Brain pericyte (primary cell): ENCODE measurements around the gene MOK.
"Not testable (repeated sequence)": the region's sequence is repeated elsewhere in the genome, so short reads cannot be mapped to it uniquely, and the experiment has no call there.

Experiments used
- DNase-seq: peaks from one replicate; pipeline ENCODE4 v3.0.0-alpha.2; 2012; ENCODE audit warnings: low read depth, low spot score

The MOK gene

DNA sequence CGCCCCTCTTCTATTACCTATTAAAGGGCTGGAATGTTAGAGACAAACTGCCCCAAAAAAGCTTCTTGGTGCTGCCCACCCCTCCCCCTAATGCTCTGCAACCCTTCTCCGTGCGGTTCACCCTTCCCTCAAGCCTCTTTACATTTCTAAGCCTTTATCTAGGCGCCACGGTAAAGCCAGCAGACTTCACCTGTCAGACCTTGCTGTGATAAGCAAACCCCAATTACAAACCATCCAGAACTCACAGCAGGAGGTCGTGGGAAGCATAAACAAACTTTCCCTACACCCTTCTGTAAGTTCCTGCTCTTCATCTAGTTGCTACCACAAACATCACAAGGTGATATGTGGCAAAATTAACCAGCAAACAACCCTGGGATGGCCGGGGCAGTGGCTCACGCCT lies 56.8 kb downstream of the MOK start:
- DNase-seq = no peak

DNA sequence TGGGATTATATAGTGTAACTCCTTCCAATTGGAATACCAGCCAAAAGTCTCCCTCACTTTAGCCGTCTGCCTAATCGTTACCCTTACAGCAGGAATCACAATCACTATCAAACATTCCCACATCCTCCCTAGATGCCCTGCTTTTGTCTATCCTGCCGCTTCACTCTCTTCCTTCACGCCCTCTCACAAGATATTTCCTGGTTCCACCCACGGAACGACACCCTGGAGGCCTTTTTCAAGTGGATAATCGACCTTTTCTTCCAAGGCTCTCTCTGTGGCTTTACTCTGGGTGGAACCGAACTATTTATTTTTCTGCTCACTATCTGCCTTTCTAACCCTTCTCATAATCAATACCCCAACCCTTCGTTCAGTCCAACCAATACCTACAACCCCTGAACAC lies 58.9 kb downstream of the MOK start:
- DNase-seq = no peak

DNA sequence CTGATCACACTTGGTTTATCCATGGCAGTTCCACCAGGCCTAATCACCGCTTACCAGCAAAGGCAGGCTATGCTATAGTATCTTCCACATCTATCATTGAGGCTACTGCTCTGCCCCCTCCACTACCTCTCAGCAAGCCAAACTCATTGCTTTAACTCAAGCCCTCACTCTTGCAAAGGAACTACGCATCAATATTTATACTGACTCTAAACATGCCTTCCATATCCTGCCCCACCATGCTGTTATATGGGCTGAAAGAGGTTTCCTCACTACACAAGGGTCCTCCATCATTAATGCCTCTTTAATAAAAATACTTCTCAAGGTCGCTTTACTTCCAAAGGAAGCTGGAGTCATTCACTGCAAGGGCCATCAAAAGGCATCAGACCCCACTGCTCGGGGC lies 61.2 kb downstream of the MOK start:
- DNase-seq = not testable (repeated sequence)

DNA sequence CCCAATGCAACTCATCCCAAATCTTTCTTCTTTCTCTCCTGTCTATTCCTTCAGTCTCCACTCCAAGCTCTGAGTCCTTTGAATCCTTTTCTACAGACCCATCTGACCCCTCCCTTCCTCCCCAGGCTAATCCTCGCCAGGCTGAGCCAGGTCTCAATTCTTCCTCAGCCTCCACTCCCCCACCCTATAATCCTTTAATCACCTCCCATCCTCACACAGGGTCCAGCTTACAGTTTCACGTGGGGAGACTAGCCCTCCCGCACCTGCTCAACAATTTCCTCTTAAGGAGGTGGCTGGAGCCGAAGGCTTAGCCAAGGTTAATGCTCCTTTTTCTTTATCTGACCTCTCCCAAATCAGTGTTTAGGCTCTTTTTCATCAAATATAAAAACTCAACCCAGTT lies 63.8 kb downstream of the MOK start:
- no peak for DNase-seq

GRCh38 chr14:102240481-102240880 lies 64.5 kb downstream of the MOK start:
- DNase-seq = not testable (repeated sequence)

DNA sequence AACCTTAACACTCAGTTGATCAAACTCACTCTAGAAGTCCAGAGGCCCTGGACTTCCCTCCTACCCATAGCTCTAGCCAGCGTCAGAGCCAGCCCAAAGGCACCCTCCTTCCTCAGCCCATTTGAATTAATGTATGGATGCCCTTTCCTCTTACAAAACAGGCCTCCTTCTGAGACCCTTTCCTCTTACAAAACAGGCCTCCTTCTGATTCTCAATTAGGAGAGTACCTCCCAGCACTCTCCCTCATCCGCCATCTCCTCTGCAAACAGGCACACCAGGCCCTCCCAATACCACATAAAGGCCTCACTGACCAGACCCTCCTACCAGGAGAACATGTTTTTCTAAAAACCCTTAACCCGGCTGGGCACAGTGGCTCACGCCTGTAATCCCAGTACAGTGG lies 65.7 kb downstream of the MOK start:
- no peak for DNase-seq

DNA sequence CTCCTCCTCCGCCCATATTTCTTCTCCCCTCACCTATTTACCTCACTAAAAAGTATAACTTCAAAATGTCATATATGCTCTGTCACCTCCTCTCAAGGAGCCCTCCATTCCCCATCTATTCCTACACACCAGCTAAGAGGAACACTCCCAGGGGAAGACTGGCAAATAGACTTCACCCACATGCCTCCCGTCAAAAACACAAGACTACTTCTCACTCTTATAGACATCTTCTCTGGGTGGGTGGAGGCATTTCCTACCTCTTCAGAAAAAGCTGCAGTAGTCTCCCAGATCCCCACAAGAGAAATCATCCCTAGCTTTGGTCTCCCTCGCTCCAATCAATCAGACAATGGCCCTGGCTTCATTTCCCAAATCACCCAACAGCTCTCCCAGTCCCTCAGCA lies 66.2 kb downstream of the MOK start:
- no peak for DNase-seq

GRCh38 chr14:102238131-102238530 lies 66.8 kb downstream of the MOK start:
- DNase-seq = no peak

DNA sequence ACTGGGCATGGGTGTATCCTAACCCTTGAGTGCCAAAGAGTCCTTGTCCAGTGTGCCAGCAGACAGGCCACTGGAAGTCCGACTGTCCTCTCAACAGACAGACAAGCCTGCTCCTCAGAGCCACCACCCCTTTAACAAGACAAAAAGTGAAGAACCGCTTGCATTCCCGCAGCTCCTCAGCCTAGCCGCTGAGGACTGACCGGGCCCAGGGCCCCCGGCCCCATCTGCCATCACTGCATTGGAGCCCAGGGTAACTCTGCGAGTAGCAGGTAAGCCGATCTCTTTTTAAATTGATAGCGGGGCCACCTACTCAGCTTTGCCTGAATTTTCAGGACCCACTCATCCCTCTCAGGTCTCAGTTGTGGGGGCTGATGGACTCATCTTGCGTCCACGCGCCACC lies 68.9 kb downstream of the MOK start:
- no peak for DNase-seq

GRCh38 chr14:102235275-102235897 lies 69.6 kb downstream of the MOK start:
- DNase-seq = peak; percentile 36

DNA sequence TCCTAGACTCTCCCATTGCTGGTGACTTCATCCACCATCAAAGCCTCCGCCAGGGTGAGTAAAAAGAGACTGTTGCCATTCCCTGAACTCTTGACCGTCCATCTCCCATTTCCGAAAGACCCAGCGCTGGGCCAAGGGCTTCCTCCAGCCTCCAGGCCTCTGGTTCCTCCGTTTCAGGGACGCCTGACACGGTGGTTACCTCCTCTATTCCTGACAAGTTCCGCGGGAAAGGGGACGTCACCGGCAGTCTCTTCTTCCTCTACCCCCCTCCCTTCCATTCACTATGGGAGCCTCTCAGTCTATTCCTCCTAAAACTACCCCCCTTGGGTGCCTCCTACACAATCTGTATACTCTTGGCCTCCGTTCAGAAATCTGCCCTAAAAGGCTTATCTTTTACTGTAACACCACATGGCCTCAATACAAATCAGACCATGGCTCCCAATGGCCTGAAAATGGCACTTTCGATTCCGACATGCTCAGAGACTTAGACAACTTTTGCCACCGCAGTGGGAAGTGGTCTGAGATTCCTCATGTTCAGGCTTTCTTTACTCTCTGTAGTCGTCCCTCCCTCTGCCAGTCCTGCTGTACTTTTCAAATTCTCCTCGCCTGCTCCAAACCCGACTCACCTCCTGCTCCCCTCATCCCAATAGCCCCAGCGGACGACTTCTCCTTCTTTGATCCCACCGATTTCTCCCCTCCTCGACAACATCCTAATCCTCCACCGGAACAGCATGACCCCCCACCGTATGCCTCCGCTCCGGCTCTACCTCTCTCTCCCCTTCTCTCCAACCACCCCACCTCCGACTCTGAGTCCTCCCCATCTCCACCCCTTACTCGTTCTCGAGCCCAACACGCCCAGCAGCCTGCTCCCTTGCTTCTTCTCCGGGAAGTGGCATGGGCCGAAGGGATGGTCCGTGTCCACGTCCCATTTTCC lies 70.4 kb downstream of the MOK start:
- DNase-seq = no peak

DNA sequence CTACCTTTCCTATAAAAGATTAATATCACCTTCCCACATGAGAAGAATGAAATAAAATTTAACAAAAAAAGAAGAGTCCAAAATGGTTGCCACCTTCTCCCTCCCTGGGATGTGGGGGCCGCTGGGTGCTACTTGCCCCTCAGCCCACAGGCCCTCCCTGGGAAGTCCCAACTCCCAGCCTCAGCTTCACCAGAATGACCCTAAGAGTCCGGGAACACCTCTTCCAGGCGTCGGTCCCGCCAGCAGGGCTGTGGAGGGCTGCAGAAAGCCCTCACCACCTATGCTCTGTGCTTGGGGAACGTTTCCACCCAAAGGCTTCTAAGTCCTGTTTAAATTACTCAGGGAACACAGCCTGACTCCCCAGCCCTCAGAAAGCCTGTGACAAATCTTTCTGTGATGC lies 71.9 kb downstream of the MOK start:
- no peak for DNase-seq

GRCh38 chr14:102232348-102232625 lies 72.7 kb downstream of the MOK start:
- DNase-seq = no peak

GRCh38 chr14:102231476-102232347 lies 73.3 kb downstream of the MOK start:
- DNase-seq = no peak

DNA sequence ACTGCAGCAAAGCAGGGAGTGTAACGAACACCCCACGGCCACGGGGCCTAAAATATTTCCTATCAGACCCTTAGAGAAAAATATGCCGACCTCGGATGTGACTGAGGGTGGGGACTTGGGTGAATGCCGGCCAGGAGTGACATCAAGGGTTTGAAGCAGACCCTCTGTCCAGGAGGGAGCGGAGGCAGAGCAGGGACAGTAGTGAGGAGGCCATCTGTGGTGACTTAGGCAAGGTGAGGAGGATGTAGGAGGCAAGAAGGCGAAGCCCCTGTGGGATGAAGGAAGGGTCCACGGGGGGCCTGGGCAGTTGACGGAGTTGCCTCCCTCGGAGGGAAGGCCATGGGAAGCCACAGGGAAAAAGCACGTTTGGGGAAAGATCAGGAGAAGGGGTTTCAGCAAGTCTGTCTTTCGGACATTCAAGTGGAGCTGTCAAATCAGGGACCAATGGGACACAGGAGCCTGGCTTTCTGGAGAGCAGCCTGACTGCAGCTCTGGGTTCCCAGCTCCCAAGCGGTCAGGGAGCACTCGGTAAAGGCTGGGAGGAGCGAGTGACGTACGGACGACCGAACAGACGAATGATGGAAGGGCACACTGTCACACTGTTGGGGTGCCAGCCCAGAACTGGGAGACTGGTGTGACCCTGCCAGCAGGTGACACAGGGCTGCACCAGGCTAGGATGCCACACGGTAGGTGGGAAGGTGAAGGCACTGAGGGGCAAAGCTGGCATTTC lies 74.3 kb downstream of the MOK start:
- DNase-seq = no peak

- DNase-seq = no peak
Observed at GRCh38 chr14:102229739-102230092, 75.2 kb downstream of the MOK start.

DNA sequence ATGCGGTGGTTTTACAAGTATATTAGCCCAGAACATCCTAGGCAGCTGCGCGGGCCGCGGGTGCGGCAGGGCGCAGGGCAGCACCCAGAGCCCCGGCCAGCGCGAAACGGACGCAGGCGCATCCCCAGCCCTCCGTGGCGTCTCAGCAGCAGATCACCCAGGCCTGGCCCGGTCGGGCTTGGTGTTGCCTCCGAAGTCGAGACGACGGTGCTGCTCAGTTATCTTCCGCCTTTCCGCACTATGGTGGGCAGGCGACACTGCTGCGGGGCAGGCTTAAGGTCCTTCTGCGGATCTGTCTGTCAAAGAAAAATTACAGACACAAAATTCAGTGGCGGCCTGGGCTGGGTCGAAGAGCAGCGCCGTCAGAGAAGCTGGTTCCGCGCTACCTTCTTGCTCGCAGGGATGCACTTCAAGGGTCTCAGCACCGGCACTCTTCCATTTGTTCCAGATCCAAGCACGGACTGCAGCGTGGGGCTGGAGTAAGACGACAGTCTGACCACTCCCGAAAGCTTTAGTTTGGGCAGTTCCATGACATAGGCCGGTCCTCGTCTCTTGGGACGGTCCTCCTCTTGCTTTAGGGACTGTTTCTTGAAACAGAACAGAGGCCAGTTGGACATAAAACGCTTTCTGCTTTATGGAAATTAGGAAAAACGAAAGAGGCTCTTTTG lies 75.8 kb downstream of the MOK start:
- no peak for DNase-seq

DNA sequence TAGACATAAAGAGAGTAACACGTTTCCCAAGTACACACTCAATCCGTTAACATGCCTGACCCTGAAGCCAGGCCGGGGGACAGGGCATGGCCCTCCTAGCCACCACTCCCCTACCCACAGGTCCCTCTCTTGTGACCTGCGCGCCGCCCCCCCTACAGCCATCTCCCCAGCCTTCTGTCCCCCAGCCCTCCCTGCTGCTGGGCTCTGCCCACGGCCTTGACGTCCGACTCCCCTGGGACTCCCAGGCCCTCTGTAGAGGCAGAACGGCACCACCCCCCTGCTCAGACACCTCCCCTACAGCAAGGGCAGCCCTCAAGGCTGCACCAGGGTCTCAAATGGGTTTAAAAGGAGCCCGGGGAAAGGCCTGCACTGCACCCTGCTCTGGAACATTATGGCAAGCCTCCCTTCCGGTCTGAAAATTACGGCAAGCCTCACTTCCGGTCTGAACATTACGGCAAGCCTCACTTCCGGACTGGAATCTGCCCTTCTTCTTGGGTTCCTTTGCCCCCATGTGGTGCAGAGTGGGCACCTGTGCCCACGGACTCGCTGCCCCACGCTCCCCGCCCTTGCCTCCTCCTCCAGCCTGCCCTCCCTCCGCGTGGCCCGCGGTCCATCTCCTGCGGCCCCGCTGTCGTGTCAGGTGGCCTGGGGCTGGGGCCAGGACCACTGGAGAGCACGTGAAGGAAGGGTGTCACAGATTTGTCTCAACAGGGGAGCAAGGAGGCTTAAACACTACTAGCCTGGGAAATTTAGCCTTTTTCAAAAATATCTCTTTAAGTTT lies 77.6 kb downstream of the MOK start:
- DNase-seq = no peak

DNA sequence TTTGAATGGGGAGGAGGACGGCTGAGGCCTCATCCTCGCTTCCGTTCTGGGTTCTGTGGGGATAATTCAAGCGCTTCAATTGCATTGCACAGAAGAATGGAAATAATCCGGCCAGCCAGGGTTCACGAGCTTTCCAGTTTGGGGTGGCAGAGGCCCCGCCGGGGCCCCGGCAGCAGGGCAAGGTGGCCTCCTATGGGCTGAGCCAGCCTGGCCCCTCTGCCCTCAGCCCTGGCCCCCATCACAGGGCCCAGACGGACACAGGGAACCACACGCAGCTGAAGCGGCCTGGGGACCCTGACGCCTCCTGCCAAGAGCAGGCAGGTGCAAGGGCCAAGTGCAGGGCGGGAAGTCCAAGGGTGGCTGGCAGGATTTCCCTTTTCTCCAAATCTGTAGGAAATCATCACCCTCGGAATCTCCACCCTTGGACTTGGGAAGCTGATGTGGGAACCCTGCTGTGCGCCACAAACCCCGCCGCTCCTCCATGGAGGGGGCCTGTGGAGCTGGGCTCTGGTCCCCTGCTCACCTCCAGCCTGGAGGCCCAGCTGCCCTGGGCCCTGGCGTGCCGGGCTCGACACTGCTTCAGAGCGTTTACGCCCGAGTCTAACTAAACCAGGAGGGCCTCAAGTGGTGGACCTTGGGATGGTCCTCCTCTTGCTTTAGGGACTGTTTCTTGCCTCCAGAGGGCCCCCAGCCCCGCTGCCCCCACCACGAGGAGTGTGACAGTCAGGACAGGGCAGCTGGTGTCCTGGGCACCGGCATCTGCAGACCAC lies 78.4 kb downstream of the MOK start:
- no peak for DNase-seq

DNA sequence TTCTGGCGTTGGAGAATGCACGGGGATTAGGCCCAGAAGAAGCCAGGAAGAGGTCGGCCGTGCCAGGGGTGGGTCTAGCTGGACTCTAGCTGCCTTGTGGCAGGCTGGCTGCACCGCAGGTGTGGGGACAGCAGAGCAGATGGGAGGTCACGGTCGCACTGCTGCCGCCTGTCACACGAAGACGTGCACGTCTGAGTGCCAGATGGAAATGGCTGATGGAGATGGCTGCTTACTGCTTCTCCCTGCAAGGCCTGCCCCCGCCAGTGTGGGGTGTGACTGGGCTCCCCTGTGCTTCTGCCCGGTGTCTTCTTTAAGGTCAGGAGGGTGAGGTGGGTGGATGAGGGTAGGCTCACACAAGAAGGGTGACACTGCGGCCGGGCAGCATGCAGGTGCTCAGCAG lies 79.0 kb downstream of the MOK start:
- no peak for DNase-seq
